Endothelial cell of umbilical vein (primary cell): ENCODE measurements around the gene SFMBT2. TPM values are rescaled to one million over a fixed set of nuclear protein-coding genes. Genes with fewer than 3 reads are reported as not detected.

ENCODE experiments used
- BruUV-seq: library from RNA; stranded (reverse); fragments of 400-500 nt; replicated peaks from 2 replicates; lab custom pipeline; 2021; lab: Mats Ljungman, UMichigan
- CTCF ChIA-PET: fragments of 300-600, 350-600 bp; sonication (Branson Sonifier 250); formaldehyde crosslinking; loops from one replicate; lab custom pipeline; 2021; ENCODE audit warnings: antibody characterized with exemption, inconsistent platforms; lab: Charles Lee
- POLR2A ChIA-PET: fragments of 300-600, 350-600 bp; sonication (Branson Sonifier 250); formaldehyde crosslinking; loops from one replicate; lab custom pipeline; 2021; ENCODE audit warnings: antibody characterized with exemption, inconsistent platforms; lab: Charles Lee
- DNase-seq: peaks from one replicate; pipeline ENCODE4 v3.0.0-alpha.2; 2011; ENCODE audit warnings: low read depth, low spot score
- FAIRE-seq: peaks from 2 replicates; lab custom pipeline; 2011; peaks lifted over from hg19 to GRCh38; lab: Jason Lieb, UNC
- H2AFZ ChIP-seq: 2 replicates; pipeline ENCODE4 v1.6.0; 2012; ENCODE audit warnings: low read depth, low read length, control low read depth, inconsistent platforms
- H3K27ac ChIP-seq: 2 replicates; pipeline ENCODE4 v1.5.1; 2011; ENCODE audit warnings: low read depth, mild to moderate bottlenecking, control low read depth, low read length, moderate library complexity; ENCODE audit not compliant: insufficient read depth
- H3K27me3 ChIP-seq, 2 experiments: 2 replicates each; pipeline versions ENCODE4 v1.6.0 to v1.6.1; 2011; ENCODE audit warnings: low read length in 2 of 2, mixed read lengths in 1 of 2; ENCODE audit not compliant: control insufficient read depth in 2 of 2, insufficient read depth in 2 of 2
- H3K36me3 ChIP-seq, 2 experiments: 2 replicates in 1 of 2; 3 replicates in 1 of 2; pipeline ENCODE4 v1.5.1; 2011; ENCODE audit warnings: low read length in 2 of 2, mild to moderate bottlenecking in 1 of 2, moderate library complexity in 1 of 2; ENCODE audit not compliant: control insufficient read depth in 2 of 2, insufficient read depth in 2 of 2; ENCODE audit errors: extremely low read depth in 1 of 2
- H3K4me1 ChIP-seq: 3 replicates; pipeline ENCODE4 v1.5.1; 2011; ENCODE audit warnings: mild to moderate bottlenecking, low read length; ENCODE audit not compliant: control insufficient read depth, insufficient read depth; ENCODE audit errors: extremely low read depth
- H3K4me2 ChIP-seq: 2 replicates; pipeline ENCODE4 v1.6.1; 2011; ENCODE audit warnings: low read length, control low read depth, mixed read lengths; ENCODE audit not compliant: insufficient read depth
- H3K4me3 ChIP-seq, 3 experiments: fragments of 200-600 bp in 1 of 3; sonication (generic), shearing (Covaris generic) in 1 of 3; replicated peaks in 1 of 3; 2 replicates each; pipeline ENCODE4 v1.5.1; 2011 to 2016; ENCODE audit warnings: control low read depth in 3 of 3, low read length in 3 of 3, mild to moderate bottlenecking in 2 of 3, inconsistent platforms in 1 of 3, low read depth in 1 of 3, moderate library complexity in 1 of 3; ENCODE audit not compliant: insufficient read depth in 1 of 3
- H3K79me2 ChIP-seq: 2 replicates; pipeline ENCODE4 v1.6.0; 2012; ENCODE audit warnings: low read length, inconsistent platforms; ENCODE audit not compliant: control insufficient read depth, insufficient read depth
- H3K9ac ChIP-seq: replicated peaks from 2 replicates; pipeline ENCODE3; 2011; ENCODE audit warnings: low read length, control low read depth; ENCODE audit not compliant: insufficient read depth; ENCODE audit errors: extremely low read depth
- H3K9me1 ChIP-seq: replicated peaks from 3 replicates; pipeline ENCODE4 v1.6.0; 2011; ENCODE audit warnings: mild to moderate bottlenecking, low read length; ENCODE audit not compliant: control insufficient read depth, insufficient read depth; ENCODE audit errors: extremely low read depth
- H3K9me3 ChIP-seq: replicated peaks from 2 replicates; pipeline ENCODE4 v1.5.1; 2012; ENCODE audit warnings: low read length, inconsistent platforms; ENCODE audit not compliant: control insufficient read depth, insufficient read depth
- H4K20me1 ChIP-seq: replicated peaks from 2 replicates; pipeline ENCODE3; 2011; ENCODE audit warnings: mild to moderate bottlenecking, low read length; ENCODE audit not compliant: control insufficient read depth, insufficient read depth; ENCODE audit errors: extremely low read depth
- CTCF ChIP-seq, 2 donors: IDR thresholded peaks; 1 replicate in 1 of 2; 2 replicates in 1 of 2; pipeline ENCODE4 v1.5.1; 2011; ENCODE audit warnings: low read length in 2 of 2, mild to moderate bottlenecking in 2 of 2, moderate library complexity in 2 of 2, control low read depth in 1 of 2, inconsistent platforms in 1 of 2, low read depth in 1 of 2; ENCODE audit not compliant: insufficient read depth in 1 of 2; ENCODE audit errors: extremely low read depth in 1 of 2
- EZH2 ChIP-seq: IDR thresholded peaks from 2 replicates; pipeline ENCODE4 v1.6.1; 2012; ENCODE audit warnings: borderline replicate concordance, low read depth, mild to moderate bottlenecking, moderate library complexity, low read length, inconsistent platforms; ENCODE audit not compliant: severe bottlenecking
- FOS ChIP-seq: IDR thresholded peaks from 2 replicates; pipeline ENCODE4 v1.6.1; 2011; ENCODE audit warnings: mild to moderate bottlenecking, low read length, moderate library complexity, borderline replicate concordance; ENCODE audit not compliant: insufficient read depth
- GATA2 ChIP-seq: IDR thresholded peaks from 2 replicates; pipeline ENCODE4 v1.7.0; 2011; ENCODE audit warnings: low read depth, mild to moderate bottlenecking, moderate library complexity, mixed read lengths, low read length; ENCODE audit not compliant: insufficient read length, insufficient read depth
- JUN ChIP-seq: IDR thresholded peaks from 2 replicates; pipeline ENCODE4 v1.6.1; 2011; ENCODE audit warnings: borderline replicate concordance, low read depth; ENCODE audit not compliant: insufficient read length, insufficient read depth
- MAX ChIP-seq: IDR thresholded peaks from 2 replicates; pipeline ENCODE4 v1.6.1; 2011; ENCODE audit not compliant: insufficient read depth, insufficient read length
- MYC ChIP-seq: IDR thresholded peaks from one replicate; pipeline ENCODE4 v1.6.1; 2011; ENCODE audit warnings: mild to moderate bottlenecking, low read depth, low read length
- POLR2A ChIP-seq: IDR thresholded peaks from 2 replicates; pipeline ENCODE4 v1.6.1; 2012; ENCODE audit warnings: low read depth, mild to moderate bottlenecking, control low read depth, low read length
- POLR2AphosphoS5 ChIP-seq: IDR thresholded peaks from 2 replicates; pipeline ENCODE4 v1.6.1; 2012; ENCODE audit warnings: low read depth, mild to moderate bottlenecking, control low read depth, low read length, moderate library complexity; ENCODE audit not compliant: insufficient read depth
- dilution Hi-C: fragments of 300-500 bp; cut with MboI; formaldehyde crosslinking; loops from one replicate; pipeline ENCODE4 v1.15.0; 2019; ENCODE audit warnings: low sequenced_read_pairs; ENCODE audit not compliant: extremely low pct_ligation_motif_present
- intact Hi-C: fragments of 100-400 bp; cut with micrococcal nuclease; formaldehyde crosslinking; loops from one replicate; pipeline ENCODE4 v1.10.0; 2022
- polyA plus RNA-seq, 4 experiments: library from polyadenylated mRNA; depleted of rRNA in 3 of 4; stranded (reverse) in 3 of 4; unstranded in 1 of 4; fragments of >200 nt; gene quantifications; 2 replicates each; pipeline versions ENCODE4 v1.2.1 to v1.2.3, GENCODE V29; 2011 to 2012; ENCODE audit warnings: missing spikeins in 1 of 4
- total RNA-seq: library from RNA; stranded (reverse); gene quantifications from 2 replicates; pipeline ENCODE4 v1.2.3, GENCODE V29; 2021

Gene SFMBT2
- total and polyA plus RNA-seq, 2 donors (not counting 3 experiments of a cell fraction or from before 2014, with no cell fraction given), result 0.14 to 0.64 TPM

GRCh38 chr10:7340179-7340874 lies 70.5 kb downstream of the SFMBT2 start:
- Histone ChIP-seq H3K79me2 (no peaks in the 10 kb centered on the region), H3K9me1 (no peaks in the 10 kb centered on the region), H3K27me3 (no peaks in the 10 kb centered on the region), H4K20me1 (no peaks in the 10 kb centered on the region), H3K36me3 (no peaks in the 10 kb centered on the region), H3K9me3 (no peaks in the 10 kb centered on the region), H3K4me3 (no peak overlapping the region), H3K27ac (no peak overlapping the region), H3K9ac (no peak overlapping the region), H3K4me1 (no peaks in the 10 kb centered on the region), H2AFZ (no peak overlapping the region), H3K4me2 (no peak overlapping the region)
- CTCF ChIA-PET, result no interaction called here
- intact Hi-C loops (no loop called here), dilution Hi-C loops (no loop called here)
- no TSS peak for BruUV-seq
- FAIRE-seq (no peak), DNase-seq (no peak)
- POLR2A ChIA-PET, result no interaction called here
- TF ChIP-seq POLR2AphosphoS5 (no peak), MYC (no peak), MAX (no peak), FOS (no peak), GATA2 (no peak)

- H3K4me1 ChIP-seq, result no peaks in the 10 kb centered on the region
- dilution Hi-C loops (no loop called here), intact Hi-C loops (no loop called here)
- H3K9ac ChIP-seq, result no peak overlapping the region
- DNase-seq, result no peak
- no peaks in the 10 kb centered on the region for H4K20me1 ChIP-seq
- H3K27ac ChIP-seq, result no peak overlapping the region
- H3K36me3 ChIP-seq, result no peaks in the 10 kb centered on the region
- no peak for FAIRE-seq
- BruUV-seq, result no TSS peak
- no peaks in the 10 kb centered on the region for H3K9me1 ChIP-seq
- POLR2A ChIA-PET, result no interaction called here
- no peaks in the 10 kb centered on the region for H3K27me3 ChIP-seq
- H2AFZ ChIP-seq, result no peak overlapping the region
- H3K79me2 ChIP-seq, result no peaks in the 10 kb centered on the region
- no peak for TF ChIP-seq MAX
- TF ChIP-seq JUN, result no peak
- no peak for TF ChIP-seq FOS
- no peak for TF ChIP-seq MYC
- TF ChIP-seq EZH2, result no peak
- TF ChIP-seq POLR2AphosphoS5, result no peak
- TF ChIP-seq CTCF (IDR thresholded peaks at IDR 0.05; ENCODE audit: extremely low read depth in 1 of 2, insufficient read depth in 1 of 2, low read depth in 1 of 2, low read length in 2 of 2), result no peak
- no peak for TF ChIP-seq GATA2
- no peak for TF ChIP-seq POLR2A
- CTCF ChIA-PET, result no interaction called here
- no peak overlapping the region for H3K4me3 ChIP-seq
- H3K4me2 ChIP-seq, result no peak overlapping the region
- H3K9me3 ChIP-seq, result no peaks in the 10 kb centered on the region
Observed at GRCh38 chr10:7339510-7339909, 71.3 kb downstream of the SFMBT2 start.
